CD4-positive, alpha-beta T cell treated with Interleukin-17A for 4 hours (primary cell): ENCODE data around the gene CEP350.

Experiments
- DNase-seq: peaks from one replicate; pipeline ENCODE4 v3.0.0-alpha.2; 2020; ENCODE audit warnings: mixed read lengths

Gene CEP350

GRCh38 chr1:180158149-180159147 is 203.8 kb downstream of the CEP350 start:
- no peak for DNase-seq

- DNase-seq, result no peak
Observed at GRCh38 chr1:180160357-180160756, 205.7 kb downstream of the CEP350 start.

GRCh38 chr1:180163041-180163440 is 208.4 kb downstream of the CEP350 start:
- DNase-seq, result no peak
